ENCODE measurements around the gene UBA1. TPM values are rescaled to one million over a fixed set of nuclear protein-coding genes. Genes with fewer than 3 reads are reported as not detected.

Gene UBA1
- total and polyA plus RNA-seq, 2 of the 8 experiments (the other 6 are each of a cell fraction or from before 2014, with no cell fraction given): 313 to 458 TPM

DNA sequence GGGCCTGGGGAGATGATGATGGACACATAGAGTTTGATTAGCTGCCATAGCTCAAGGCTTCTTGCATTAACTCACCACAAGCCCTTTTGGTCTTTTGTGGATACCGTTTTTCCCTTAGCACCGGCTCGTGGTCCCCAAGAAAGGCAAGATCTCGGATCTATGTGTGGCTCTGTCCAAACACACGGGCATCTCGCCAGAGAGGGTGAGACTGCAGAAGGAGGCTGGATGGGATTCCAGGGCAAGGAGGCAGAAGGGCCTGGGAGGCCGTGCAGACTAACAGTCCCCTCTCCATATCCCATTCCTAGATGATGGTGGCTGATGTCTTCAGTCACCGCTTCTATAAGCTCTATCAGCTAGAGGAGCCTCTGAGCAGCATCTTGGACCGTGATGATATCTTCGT lies 48.7 kb downstream of the UBA1 start:
- no peak overlapping the region for H3K23ac ChIP-seq (ENCODE audit: insufficient read length)
- H2AFZ ChIP-seq (ENCODE audit: low read length): no peak overlapping the region
- no peak overlapping the region for H2BK120ac ChIP-seq (replicated peaks; ENCODE audit: low read depth, low read length)
- no peak overlapping the region for H3K4me2 ChIP-seq (ENCODE audit: insufficient read depth in 1 of 2, low read depth in 2 of 2, low read length in 2 of 2)
- no peak for FAIRE-seq
- H3K4me3 ChIP-seq (ENCODE audit: extremely low read depth in 1 of 4, insufficient read depth in 2 of 4, low read depth in 3 of 4, low read length in 4 of 4): no peak overlapping the region
- H3K56ac ChIP-seq (replicated peaks; ENCODE audit: insufficient read length, low read depth, low read length): no peak overlapping the region
- no peak for DNase-seq (ENCODE audit: low read depth in 1 of 2, low spot score in 2 of 2)
- H3K9ac ChIP-seq (replicated peaks in 1 of 4; ENCODE audit: extremely low read depth in 1 of 4, low read depth in 3 of 4, low read length in 3 of 4): no peak overlapping the region
- no peak overlapping the region for H2BK5ac ChIP-seq (ENCODE audit: low read depth, low read length)
- H3K4ac ChIP-seq (replicated peaks; ENCODE audit: insufficient read length, low read depth, low read length): no peak overlapping the region
- H4K20me1 ChIP-seq (replicated peaks in 1 of 2; ENCODE audit: control insufficient read depth in 1 of 2, insufficient read depth in 2 of 2, low read length in 2 of 2): peaks cover 0 to 3% of the 10 kb centered on the region in 2 experiments
- H3K14ac ChIP-seq (ENCODE audit: insufficient read length): no peak overlapping the region
- H3K9me3 ChIP-seq (ENCODE audit: insufficient read depth in 2 of 2, low read depth in 1 of 2, low read length in 1 of 2): no peaks in the 10 kb centered on the region
- no peak overlapping the region for H4K8ac ChIP-seq (ENCODE audit: extremely low read depth, insufficient read depth, low read length)
- no peak overlapping the region for H3K27ac ChIP-seq (ENCODE audit: low read depth, low read length)
- CTCF ChIA-PET (ENCODE audit: partially characterized antibody): no interaction called here
- H2BK20ac ChIP-seq (ENCODE audit: low read length): no peak overlapping the region
- H3K36me3 ChIP-seq (ENCODE audit: control insufficient read depth in 2 of 4, insufficient read depth in 4 of 4, low read length in 3 of 4): peaks cover 6 to 58% (median 36%) of the 10 kb centered on the region in 4 experiments; a peak in 6 of 8 replicates
- peaks cover 0 to 7% of the 10 kb centered on the region in 2 experiments; a peak in 2 of 4 replicates for H3K79me2 ChIP-seq (ENCODE audit: control insufficient read depth in 1 of 2, insufficient read depth in 2 of 2, low read length in 2 of 2)
- H2AK5ac ChIP-seq (ENCODE audit: low read depth, low read length): no peak overlapping the region
- TF ChIP-seq MAFK (IDR thresholded peaks at IDR 0.05; ENCODE audit: low read depth, low read length) (no peak), TBP (IDR thresholded peaks at IDR 0.05; ENCODE audit: low read depth, low read length) (no peak), CEBPB (IDR thresholded peaks at IDR 0.05; ENCODE audit: low read depth, low read length) (no peak), SRF (IDR thresholded peaks at IDR 0.05; ENCODE audit: low read depth, low read length) (no peak), RXRA (IDR thresholded peaks at IDR 0.05; ENCODE audit: insufficient read depth, low read depth, low read length) (no peak), YY1 (IDR thresholded peaks at IDR 0.05; ENCODE audit: low read depth, low read length) (no peak), KDM4A (IDR thresholded peaks at IDR 0.05; ENCODE audit: low read depth, low read length, severe bottlenecking) (no peak), EZH2 (IDR thresholded peaks at IDR 0.05; ENCODE audit: low read depth, low read length, severe bottlenecking) (no peak), KDM1A (IDR thresholded peaks at IDR 0.05; ENCODE audit: borderline replicate concordance, low read length) (no peak), EP300 (IDR thresholded peaks at IDR 0.05; ENCODE audit: borderline replicate concordance in 1 of 2, low read depth in 2 of 2, low read length in 2 of 2) (no peak)
- H3K4me1 ChIP-seq (replicated peaks in 1 of 4; ENCODE audit: control insufficient read depth in 3 of 4, insufficient read depth in 4 of 4, low read length in 3 of 4): no peaks in the 10 kb centered on the region
- no peak overlapping the region for H2BK12ac ChIP-seq (ENCODE audit: low read depth, low read length)
- H4K91ac ChIP-seq (replicated peaks; ENCODE audit: insufficient read length, low read length): no peak overlapping the region
- H4K5ac ChIP-seq (ENCODE audit: insufficient read length, low read depth, low read length): no peak overlapping the region
- 89% methylated on average over 10 of the region's 10 CpGs; no CpG with 5 or more reads in 1 of the 2 experiments for WGBS, 2 experiments (ENCODE audit: extremely low coverage in 1 of 2, insufficient coverage in 1 of 2, insufficient read length in 1 of 2, insufficient replicate concordance in 2 of 2, low coverage in 1 of 2, low lambda C conversion rate in 2 of 2, missing lambda C conversion rate in 1 of 2)
- POLR2A ChIA-PET (ENCODE audit: partially characterized antibody): no interaction called here
- no peak overlapping the region for H3K18ac ChIP-seq (ENCODE audit: extremely low read depth, low read length)
- no peaks in the 10 kb centered on the region for H3K23me2 ChIP-seq (ENCODE audit: low read depth, low read length)
- no peaks in the 10 kb centered on the region for H3K27me3 ChIP-seq (replicated peaks in 1 of 4; ENCODE audit: control insufficient read depth in 3 of 4, extremely low read depth in 1 of 4, insufficient read depth in 3 of 4, low read length in 3 of 4)
- no peaks in the 10 kb centered on the region for H3K79me1 ChIP-seq (ENCODE audit: low read depth, low read length)
- H2BK15ac ChIP-seq (ENCODE audit: low read length): no peak overlapping the region

Measured in H1 (cell line).